Stimulated activated CD8-positive, alpha-beta memory T cell treated with anti-CD3 and anti-CD28 coated beads, Interleukin-7, amount 100 ng/mL, for 4 hours (primary cell): ENCODE measurements around the gene FAF1.

ENCODE experiments used
- DNase-seq, 2 donors: peaks; one replicate each; pipeline ENCODE4 v3.0.0-alpha.2; 2020; ENCODE audit warnings: low read depth in 2 of 2

Gene FAF1

GRCh38 chr1:50700621-50701020, 259.4 kb downstream of the FAF1 start:
- no peak for DNase-seq

GRCh38 chr1:50700214-50700613, 259.9 kb downstream of the FAF1 start:
- no peak for DNase-seq

- no peak for DNase-seq
Measured at GRCh38 chr1:50699795-50700194, 260.3 kb downstream of the FAF1 start.

DNA sequence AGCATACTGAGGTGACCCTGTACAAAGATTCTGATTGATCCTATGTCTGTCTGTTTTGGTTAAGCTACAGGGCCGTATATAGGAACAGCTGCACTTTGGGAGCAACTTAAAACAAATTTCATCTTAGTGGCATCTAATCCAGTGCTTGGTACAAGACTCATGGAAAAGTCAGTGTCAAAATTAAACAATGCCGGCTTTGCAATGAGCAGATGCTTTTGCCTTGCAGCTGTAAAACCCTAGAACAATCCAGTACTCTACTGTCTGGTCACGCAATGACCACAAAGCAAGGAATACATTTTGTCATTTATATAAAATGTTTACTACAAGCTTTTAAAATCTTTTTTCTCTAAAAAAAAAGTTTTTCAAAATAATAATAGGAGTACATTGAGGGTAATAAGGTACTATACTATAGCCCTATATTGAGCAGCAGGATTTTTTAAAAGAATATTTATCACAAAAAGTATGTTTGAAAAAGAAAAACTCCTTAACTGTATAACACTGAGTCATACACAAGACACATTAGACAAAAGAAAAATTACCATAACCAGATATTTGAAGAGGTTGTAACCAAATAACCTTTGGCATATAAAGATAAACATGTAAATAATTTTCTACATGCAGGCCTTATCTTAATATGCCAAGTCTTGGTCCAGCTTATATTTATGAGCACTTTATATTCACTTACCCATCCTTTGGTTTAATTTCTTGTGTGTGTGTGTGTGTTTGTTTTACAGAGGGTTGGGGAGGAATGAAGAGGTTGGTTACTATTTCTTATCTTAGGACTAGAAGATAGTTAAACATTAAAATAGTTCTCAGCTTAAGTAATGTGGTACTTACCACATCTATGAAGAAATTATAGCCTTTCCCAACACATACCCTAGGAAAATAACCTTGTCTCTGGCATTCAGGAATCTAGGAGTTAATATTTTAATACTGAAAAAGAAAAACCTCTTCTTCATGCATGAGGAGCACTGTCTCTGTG, 262.3 kb downstream of the FAF1 start:
- no peak for DNase-seq

GRCh38 chr1:50693829-50694228, 266.2 kb downstream of the FAF1 start:
- no peak for DNase-seq

DNA sequence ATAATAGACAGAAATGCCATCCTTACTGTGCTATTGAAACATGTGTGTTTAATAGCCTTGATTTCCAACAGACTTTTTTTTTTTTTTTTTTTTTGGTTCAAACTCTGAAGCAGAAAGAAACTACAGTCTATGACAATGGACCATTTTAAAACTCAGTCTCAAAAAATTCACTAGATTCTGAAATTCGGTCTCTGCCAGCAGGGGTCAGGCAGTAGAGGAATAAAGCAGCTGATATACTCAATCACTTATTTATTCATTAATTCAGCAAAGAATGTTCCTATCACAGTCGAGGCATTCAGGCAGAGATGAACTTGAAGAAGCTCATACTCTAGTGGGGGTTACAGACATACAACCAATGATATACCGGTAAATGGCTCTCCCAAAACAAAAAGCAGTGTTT, 275.9 kb downstream of the FAF1 start:
- DNase-seq, result no peak

- DNase-seq, result no peak
Measured at GRCh38 chr1:50681931-50682330, 278.1 kb downstream of the FAF1 start.

DNA sequence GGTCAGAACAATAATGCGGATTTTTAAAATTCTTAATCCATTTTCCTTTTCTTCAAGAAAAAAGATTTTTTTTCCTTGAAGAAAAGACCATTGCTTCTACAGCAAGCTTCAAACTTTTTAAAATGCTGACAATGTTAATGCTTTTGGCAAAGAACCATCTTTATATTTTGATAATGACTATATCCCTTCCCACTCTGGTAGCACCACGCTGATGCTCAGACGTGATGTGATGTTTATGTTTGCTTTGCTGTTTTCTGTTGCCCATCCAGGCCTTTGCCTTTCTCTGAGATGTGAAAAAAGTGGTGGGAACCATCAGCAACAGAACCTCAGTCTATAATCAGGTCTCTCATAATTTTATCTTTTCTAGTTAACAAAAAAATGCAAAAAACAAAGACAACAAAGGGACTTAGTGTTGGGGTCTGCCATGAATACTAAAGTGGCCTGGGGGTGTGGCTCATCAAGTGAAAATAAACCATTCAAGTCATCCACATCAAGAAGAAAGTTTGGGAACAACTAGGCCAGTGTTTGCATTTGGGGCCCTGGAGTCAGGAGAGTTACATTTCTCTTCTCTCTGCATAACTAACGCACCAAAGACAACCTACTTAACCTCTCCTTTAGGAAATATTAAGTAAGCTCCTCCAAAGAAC, 292.2 kb downstream of the FAF1 start:
- no peak for DNase-seq

GRCh38 chr1:50667272-50667671, 292.8 kb downstream of the FAF1 start:
- DNase-seq, result no peak

GRCh38 chr1:50666849-50667248, 293.2 kb downstream of the FAF1 start:
- DNase-seq, result no peak

- no peak for DNase-seq
Measured at GRCh38 chr1:50665413-50665812, 294.7 kb downstream of the FAF1 start.

DNA sequence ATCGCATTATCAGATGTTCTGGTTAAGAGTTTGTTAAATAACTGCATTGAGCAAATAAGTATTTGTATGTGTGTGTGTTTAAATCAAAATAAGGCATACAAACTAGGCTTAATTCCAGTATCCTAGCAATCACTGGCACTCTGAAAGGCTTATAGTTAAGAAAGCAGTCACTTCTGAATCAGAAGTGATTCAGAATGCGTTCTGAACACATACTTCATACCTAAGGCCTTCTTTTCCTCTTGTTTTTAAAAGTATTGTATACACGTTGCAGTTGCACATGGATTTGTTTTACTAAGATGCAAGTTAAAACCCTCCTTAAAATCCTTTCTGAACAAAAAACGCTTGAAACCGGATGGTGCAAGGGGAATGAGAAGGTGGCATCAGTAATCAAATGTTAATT, 298.4 kb downstream of the FAF1 start:
- no peak for DNase-seq

DNA sequence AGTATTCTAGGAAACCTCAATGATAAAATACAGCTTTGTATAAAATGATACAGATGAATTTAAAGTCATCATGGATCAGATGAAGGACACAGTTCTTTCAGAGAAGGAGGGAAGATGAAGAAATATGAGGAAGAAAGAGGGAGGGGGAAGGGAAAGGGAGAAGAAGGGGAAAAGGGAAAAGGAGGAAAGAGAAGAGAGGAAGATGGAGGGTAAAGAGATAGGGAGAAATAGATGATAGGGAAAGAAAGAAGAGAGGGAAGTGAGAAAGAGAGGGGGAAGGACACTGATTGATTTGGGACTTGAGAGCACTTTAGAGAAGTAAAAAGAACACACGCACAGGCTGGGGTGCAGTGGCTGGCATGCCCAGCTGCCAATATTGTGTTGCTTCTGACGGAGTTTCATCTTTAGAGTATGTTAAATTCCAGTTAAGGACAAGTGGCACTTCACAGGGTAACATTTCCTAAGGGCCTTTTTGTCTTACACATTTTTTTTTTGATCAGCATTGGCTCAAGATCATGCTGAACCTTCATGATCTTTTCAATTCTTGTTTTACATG, 300.9 kb downstream of the FAF1 start:
- DNase-seq, result no peak

GRCh38 chr1:50658459-50659076, 301.5 kb downstream of the FAF1 start:
- no peak for DNase-seq

DNA sequence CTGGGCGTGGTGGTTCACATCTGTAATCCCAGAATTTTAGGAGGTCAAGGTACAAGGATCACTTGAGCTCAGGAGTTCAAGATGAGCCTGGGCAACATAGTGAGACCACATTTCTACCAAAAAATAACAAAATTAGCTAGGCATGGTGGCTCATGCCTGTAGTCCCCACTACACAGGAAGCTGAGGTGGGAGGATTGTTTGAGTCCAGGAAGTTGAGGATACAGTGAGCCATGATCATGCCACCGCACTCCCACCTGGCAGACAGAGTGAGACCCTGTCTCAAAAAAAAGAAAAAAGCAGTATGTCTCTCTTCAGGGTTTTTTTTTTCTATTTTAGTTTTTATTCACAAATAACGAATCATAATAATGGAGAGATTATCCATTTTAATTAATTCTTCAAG, 303.1 kb downstream of the FAF1 start:
- DNase-seq, result no peak

DNA sequence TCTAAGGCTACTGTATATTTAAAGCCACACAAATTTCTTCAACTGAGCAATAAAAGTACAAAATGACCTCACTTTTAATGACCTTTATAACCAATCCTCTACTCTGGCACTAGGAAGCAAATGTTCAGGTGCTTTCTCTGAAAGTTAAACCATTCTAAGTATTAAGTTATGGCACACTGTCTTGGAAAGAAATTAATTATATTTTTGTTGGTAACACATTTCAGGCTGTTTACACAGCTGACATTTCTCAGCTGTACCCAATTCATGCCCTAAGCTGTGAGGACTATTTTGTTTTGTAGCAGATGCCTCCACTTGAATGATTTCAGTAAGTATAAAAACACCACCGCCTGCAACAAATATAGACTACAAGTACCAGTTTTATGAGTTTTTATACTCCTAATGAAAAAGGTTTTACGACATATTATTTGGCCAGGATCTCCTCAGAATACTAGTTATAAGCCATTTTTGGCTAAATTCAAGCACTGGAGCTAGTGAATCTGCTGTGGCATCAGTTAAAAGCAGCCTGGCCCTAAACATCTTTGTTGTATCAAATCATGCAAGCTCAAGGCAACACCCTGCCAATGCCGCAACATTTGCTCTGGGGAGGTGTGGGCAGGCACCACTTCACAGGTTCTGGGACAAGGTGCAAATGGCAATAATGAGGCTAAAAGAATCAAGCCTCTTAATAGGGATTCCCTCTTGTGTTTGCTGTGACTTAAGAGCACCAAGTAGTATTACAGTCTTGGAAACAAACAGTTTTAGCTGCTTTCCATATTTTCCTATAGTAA, 308.4 kb downstream of the FAF1 start:
- no peak for DNase-seq

GRCh38 chr1:50646526-50646925, 313.5 kb downstream of the FAF1 start:
- no peak for DNase-seq

DNA sequence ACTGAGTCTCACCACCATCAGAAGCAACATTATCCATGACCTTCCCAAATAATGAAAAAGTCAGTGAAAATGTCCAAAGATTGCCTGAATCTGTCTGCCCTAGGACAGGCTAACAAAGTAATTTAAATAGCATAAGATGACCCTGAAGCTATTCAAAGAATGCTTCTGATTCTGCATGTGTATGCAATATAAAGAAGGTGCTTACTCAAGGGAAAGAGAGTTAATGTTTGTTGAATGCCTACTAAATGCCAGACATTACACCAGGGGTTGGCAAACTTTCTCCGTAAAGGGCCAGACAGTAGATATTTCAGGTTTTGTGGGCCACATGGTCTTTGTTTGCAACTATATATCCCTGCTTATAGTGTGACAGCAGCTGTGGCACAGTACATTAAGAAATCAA, 314.9 kb downstream of the FAF1 start:
- DNase-seq, result no peak

DNA sequence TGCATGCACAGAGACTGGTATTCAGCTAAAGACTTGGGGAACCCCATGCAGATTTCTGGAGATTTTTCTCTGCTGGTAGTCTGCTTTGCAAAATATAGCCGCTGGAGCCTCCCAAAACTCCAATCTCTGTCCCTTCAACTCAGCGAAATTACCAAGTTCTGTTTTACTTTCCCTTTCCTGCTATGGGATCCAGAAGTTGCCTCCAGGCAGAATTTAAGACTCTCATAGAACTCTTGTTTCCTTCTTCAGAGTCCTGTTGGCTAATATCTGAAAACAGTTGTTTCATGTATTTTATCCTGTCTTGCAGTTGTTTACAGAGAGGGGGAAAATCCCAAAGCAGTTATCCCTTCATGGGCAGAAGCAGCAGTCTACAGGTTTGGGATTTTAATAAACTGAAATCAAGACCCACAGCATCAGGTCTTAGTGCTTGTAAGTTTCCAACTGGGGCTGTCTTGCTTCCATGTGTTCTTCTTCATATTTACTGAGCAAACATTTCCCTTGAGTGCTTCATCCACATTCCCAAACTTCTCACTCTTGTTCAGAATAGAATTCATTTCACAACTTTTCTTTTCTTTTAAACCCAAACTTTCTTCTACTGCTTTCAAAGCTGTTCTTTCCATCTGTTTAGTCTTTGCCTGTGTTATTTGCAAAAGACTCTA, 315.5 kb downstream of the FAF1 start:
- no peak for DNase-seq

- DNase-seq, result no peak
Measured at GRCh38 chr1:50637460-50637859, 322.6 kb downstream of the FAF1 start.

- DNase-seq, result no peak
Measured at GRCh38 chr1:50634251-50634650, 325.8 kb downstream of the FAF1 start.
